ENCODE results near the gene FANCE.

FANCE gene

GRCh38 chr6:35486005-35486925 lies 34.1 kb downstream of the FANCE start:
- no peak overlapping the region for H3K27ac ChIP-seq
- TF ChIP-seq ZFX (IDR thresholded peaks at IDR 0.05; ENCODE audit: borderline replicate concordance) (no peak), CTCF (IDR thresholded peaks at IDR 0.05) (no peak)

DNA sequence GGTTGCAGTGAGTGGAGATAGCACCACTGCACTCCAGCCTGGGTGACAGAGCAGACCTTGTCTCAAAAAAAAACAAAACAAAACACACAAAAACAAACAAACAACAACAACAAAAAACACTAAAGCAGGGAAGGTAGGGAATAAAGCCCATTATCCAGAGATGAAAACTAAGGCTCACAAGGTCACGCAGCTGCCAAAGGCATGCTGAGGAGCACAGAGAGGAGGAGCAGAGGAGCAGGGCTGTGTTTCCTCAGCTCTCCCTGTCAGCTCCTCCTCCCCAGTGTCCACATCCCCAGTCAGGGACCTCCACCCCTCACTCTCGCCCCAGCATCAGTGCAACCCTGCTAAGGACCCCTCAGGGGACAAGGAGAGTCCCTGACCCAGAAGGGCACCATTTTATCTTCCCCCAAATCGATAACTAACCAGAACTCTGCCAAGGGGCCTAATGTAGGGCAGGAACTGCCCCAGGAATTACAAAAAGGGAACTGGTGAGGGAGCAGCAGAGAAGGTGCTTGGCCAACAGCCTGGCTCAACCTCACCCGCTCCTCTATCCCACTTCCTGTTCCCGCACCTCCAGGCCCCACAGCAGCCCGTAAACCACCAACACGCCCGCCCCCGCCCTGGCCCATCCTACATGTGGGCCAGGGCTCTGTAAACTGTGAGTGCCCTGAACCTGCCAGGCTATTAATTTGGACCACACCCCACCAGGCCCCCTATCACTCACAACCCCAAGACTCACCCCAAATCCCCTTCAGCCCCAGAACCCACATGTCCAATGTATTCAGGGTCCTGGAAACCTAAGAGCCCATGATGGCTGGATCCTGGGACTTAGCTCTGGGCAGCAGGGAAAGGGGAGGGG lies 35.7 kb downstream of the FANCE start:
- H3K27ac ChIP-seq = no peak overlapping the region
- TF ChIP-seq CTCF (IDR thresholded peaks at IDR 0.05) = no peak
- TF ChIP-seq ZFX (IDR thresholded peaks at IDR 0.05; ENCODE audit: borderline replicate concordance) = no peak

DNA sequence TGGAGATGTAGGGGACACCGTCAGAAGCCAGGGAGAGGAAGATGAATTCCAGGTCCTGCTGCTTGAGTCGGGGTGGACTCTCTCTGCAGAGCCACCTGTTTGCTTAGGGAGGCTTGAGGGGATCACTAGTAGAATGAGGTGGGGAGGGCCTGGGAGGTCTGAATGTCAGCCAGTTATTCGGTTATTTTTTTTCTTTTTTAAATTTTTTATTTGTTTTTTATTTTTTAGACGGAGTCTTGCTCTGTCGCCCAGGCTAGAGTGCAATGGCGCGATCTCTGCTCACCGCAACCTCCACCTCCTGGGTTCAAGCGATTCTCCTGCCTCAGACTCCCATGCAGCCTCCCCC lies 36.4 kb downstream of the FANCE start:
- H3K27ac ChIP-seq = no peak overlapping the region
- TF ChIP-seq ZFX (IDR thresholded peaks at IDR 0.05; ENCODE audit: borderline replicate concordance) (no peak), CTCF (IDR thresholded peaks at IDR 0.05) (no peak)

DNA sequence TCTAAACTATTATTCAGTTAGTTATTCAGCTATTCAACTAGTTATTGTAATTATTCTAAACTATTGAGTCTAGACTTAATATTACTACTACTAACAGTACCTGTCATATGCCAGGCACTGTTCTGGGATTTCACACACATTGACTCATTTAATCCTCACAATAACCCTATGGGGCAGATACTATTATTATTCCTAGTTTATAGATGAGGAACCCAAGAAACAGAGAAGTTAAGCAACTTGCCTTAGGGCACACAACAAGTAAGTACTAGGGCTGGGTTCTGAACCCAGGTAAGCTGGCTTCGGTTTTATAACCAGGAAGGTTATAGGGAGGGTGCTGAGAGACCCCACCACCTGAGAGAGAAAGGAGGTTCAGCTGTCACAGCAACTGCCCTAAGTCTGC lies 36.9 kb downstream of the FANCE start:
- no peak overlapping the region for H3K27ac ChIP-seq
- TF ChIP-seq ZFX (IDR thresholded peaks at IDR 0.05; ENCODE audit: borderline replicate concordance) (no peak), CTCF (IDR thresholded peaks at IDR 0.05) (no peak)

GRCh38 chr6:35489995-35490791 lies 38.1 kb downstream of the FANCE start:
- TF ChIP-seq CTCF (IDR thresholded peaks at IDR 0.05) = no peak
- no peak for TF ChIP-seq ZFX (IDR thresholded peaks at IDR 0.05; ENCODE audit: borderline replicate concordance)
- no peak overlapping the region for H3K27ac ChIP-seq

DNA sequence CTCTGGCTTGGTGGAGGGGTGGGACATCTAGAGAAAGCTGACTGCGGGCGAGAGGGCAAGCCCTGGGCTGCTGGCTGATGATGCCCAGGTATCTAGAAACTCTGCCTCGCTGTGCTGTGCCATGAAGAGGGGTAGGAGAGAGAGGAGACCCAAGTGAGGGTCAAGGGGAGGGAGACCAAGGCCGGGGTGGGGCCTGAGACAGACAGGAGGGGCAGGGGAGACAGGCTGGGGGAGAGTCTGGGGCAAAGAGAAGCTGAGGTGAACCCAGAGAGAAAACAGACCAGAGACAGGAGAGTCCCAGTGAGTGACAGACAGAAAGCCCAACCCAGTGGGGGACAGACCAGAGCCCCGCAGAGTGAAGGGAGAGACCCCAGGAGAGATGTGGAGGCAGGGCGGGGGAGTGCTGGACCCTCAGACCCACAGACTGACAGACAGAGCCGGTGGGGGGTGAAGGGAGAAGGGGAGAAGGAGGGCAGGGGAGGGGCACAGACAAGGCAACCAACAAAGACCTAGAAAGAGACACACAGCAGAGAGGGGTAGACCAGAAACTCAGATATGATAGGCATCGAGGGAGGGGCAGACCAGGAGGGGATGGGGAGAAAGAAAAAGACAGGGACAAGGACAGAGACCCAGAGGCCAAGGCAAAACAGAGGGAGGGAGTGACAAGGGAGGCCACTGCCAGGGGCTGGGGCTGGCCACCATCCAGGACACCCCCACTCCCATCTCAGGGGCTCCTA lies 38.9 kb downstream of the FANCE start:
- no peak overlapping the region for H3K27ac ChIP-seq
- no peak for TF ChIP-seq CTCF (IDR thresholded peaks at IDR 0.05)
- no peak for TF ChIP-seq ZFX (IDR thresholded peaks at IDR 0.05; ENCODE audit: borderline replicate concordance)

Data from 22Rv1 (cell line).